Tibial nerve (tissue), 4 donors: ENCODE measurements around the gene RASGRP3. TPM values are rescaled to one million over a fixed set of nuclear protein-coding genes. Genes with fewer than 3 reads are reported as not detected.

Experiments
- DNase-seq, 2 donors: peaks; one replicate each; pipeline ENCODE4 v3.0.0-alpha.2; 2019; ENCODE audit warnings: low spot score in 2 of 2
- H3K27ac ChIP-seq, 4 donors: fragments of 200-600 bp; sonication (generic) in 3 of 4; one replicate each; pipeline ENCODE4 v1.5.1; 2017 to 2019; ENCODE audit warnings: mild to moderate bottlenecking in 1 of 4
- H3K27me3 ChIP-seq, 2 donors: fragments of 200-600 bp; sonication (generic) in 1 of 2; one replicate each; pipeline versions ENCODE4 v1.5.1 to v1.6.0; 2017 to 2019
- H3K36me3 ChIP-seq, 3 donors: fragments of 200-600 bp; sonication (generic); one replicate each; pipeline ENCODE4 v1.5.1; 2018 to 2019
- H3K4me1 ChIP-seq, 4 donors: fragments of 200-600 bp; sonication (generic) in 3 of 4; one replicate each; pipeline ENCODE4 v1.5.1; 2017 to 2019
- H3K4me3 ChIP-seq, 4 donors: fragments of 200-600 bp; sonication (generic) in 3 of 4; one replicate each; pipeline ENCODE4 v1.5.1; 2017 to 2019; ENCODE audit warnings: mild to moderate bottlenecking in 1 of 4, moderate library complexity in 1 of 4
- H3K9me3 ChIP-seq, 4 donors: fragments of 200-600 bp; sonication (generic) in 3 of 4; one replicate each; pipeline ENCODE4 v1.5.1; 2017 to 2019
- EP300 ChIP-seq, 2 donors: sonication (generic); formaldehyde crosslinking; IDR thresholded peaks; one replicate each; pipeline ENCODE4 v1.6.1; 2017; ENCODE audit warnings: antibody characterized with exemption in 2 of 2, mild to moderate bottlenecking in 1 of 2
- POLR2A ChIP-seq, 2 donors: fragments of 450-650 bp; IDR thresholded peaks; one replicate each; pipeline ENCODE4 v1.6.1; 2017; ENCODE audit warnings: antibody characterized with exemption in 2 of 2, mild to moderate bottlenecking in 2 of 2, moderate library complexity in 2 of 2
- WGBS, 2 donors: methylation state at CpG; one replicate each; pipeline ENCODE4 v1.1.5; 2018; 5-methylcytosine and 5-hydroxymethylcytosine counted together
- total RNA-seq, 4 donors: library from RNA; depleted of rRNA; stranded (reverse); fragments of >200 nt; gene quantifications; one replicate each; pipeline ENCODE4 v1.1.0, GENCODE V29; 2016
- TF ChIP-seq, protein P1 (sequence below), 5 experiments: fragments of 200-600 bp in 3 of 5; fragments of 450-650 bp in 2 of 5; sonication (generic) in 3 of 5; IDR thresholded peaks; one replicate each; pipeline ENCODE4 v1.5.1; 2016 to 2019; ENCODE audit warnings: antibody characterized with exemption in 5 of 5, mild to moderate bottlenecking in 3 of 5, moderate library complexity in 2 of 5

Gene RASGRP3
- total RNA-seq, 4 donors from 2014 or later, result 2.4 to 5.4 (median 3.9) TPM

- no peaks in the 10 kb centered on the region for H3K36me3 ChIP-seq
- peaks cover 0 to 26% (median 3%) of the 10 kb centered on the region in 4 donors for H3K9me3 ChIP-seq
- H3K27ac ChIP-seq, result no peak overlapping the region
- WGBS, 2 donors, result 65 to 69% methylated on average over 2 of the region's 2 CpGs
- no peak overlapping the region for H3K4me3 ChIP-seq
- TF ChIP-seq POLR2A (IDR thresholded peaks at IDR 0.05), result no peak
- TF ChIP-seq, protein P1, sequence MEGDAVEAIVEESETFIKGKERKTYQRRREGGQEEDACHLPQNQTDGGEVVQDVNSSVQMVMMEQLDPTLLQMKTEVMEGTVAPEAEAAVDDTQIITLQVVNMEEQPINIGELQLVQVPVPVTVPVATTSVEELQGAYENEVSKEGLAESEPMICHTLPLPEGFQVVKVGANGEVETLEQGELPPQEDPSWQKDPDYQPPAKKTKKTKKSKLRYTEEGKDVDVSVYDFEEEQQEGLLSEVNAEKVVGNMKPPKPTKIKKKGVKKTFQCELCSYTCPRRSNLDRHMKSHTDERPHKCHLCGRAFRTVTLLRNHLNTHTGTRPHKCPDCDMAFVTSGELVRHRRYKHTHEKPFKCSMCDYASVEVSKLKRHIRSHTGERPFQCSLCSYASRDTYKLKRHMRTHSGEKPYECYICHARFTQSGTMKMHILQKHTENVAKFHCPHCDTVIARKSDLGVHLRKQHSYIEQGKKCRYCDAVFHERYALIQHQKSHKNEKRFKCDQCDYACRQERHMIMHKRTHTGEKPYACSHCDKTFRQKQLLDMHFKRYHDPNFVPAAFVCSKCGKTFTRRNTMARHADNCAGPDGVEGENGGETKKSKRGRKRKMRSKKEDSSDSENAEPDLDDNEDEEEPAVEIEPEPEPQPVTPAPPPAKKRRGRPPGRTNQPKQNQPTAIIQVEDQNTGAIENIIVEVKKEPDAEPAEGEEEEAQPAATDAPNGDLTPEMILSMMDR (IDR thresholded peaks at IDR 0.05), result no peak
- no peak for DNase-seq
- H3K4me1 ChIP-seq, result peaks cover 0 to under 1% (median 0%) of the 10 kb centered on the region in 4 donors
- no peaks in the 10 kb centered on the region for H3K27me3 ChIP-seq
Measured at GRCh38 chr2:33448220-33448899, 28.1 kb upstream of the RASGRP3 start.

GRCh38 chr2:33451214-33451613 is 25.2 kb upstream of the RASGRP3 start:
- 0% methylated on average over 1 of the region's 1 CpG for WGBS, 2 donors
- no peak for DNase-seq
- peaks cover 0 to 27% (median 3%) of the 10 kb centered on the region in 4 donors for H3K9me3 ChIP-seq
- no peak overlapping the region for H3K27ac ChIP-seq
- no peak overlapping the region for H3K4me3 ChIP-seq
- no peaks in the 10 kb centered on the region for H3K27me3 ChIP-seq
- H3K36me3 ChIP-seq, result no peaks in the 10 kb centered on the region
- no peaks in the 10 kb centered on the region for H3K4me1 ChIP-seq
- TF ChIP-seq EP300 (IDR thresholded peaks at IDR 0.05) (no peak), POLR2A (IDR thresholded peaks at IDR 0.05) (no peak)
- TF ChIP-seq, protein P1 (IDR thresholded peaks at IDR 0.05), result no peak

DNA sequence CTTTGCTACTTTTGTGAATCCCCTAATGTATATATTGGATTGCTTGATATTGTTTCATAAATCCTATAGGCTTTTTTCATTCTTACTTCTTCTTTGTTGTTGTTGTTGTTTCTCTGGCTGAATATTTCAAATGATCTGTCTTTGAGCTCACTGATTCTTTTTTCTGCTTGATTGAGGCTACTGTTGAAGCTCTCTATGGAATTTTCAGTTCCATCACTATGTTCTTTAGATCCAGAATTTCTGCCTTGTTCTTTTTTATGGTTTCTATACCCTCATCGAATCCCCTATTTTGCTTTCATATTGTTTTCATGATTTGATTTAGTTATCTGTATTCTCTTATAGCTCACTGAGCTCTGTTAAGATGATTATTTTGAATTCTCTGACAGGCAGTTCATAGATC is 24.6 kb upstream of the RASGRP3 start:
- Histone ChIP-seq H3K27me3 (no peaks in the 10 kb centered on the region), H3K4me1 (no peaks in the 10 kb centered on the region), H3K27ac (no peak overlapping the region), H3K4me3 (no peak overlapping the region), H3K36me3 (no peaks in the 10 kb centered on the region), H3K9me3 (peaks cover 0 to 27% (median 3%) of the 10 kb centered on the region in 4 donors)
- TF ChIP-seq, protein P1 (IDR thresholded peaks at IDR 0.05), result no peak
- TF ChIP-seq POLR2A (IDR thresholded peaks at IDR 0.05), result no peak
- TF ChIP-seq EP300 (IDR thresholded peaks at IDR 0.05), result no peak
- DNase-seq, result no peak
- 97 to 100% methylated on average over 1 of the region's 1 CpG for WGBS, 2 donors

GRCh38 chr2:33452545-33452944 is 23.9 kb upstream of the RASGRP3 start:
- Histone ChIP-seq H3K4me3 (no peak overlapping the region), H3K36me3 (no peaks in the 10 kb centered on the region), H3K27ac (no peak overlapping the region), H3K9me3 (peaks cover 0 to 27% (median 3%) of the 10 kb centered on the region in 4 donors), H3K27me3 (no peaks in the 10 kb centered on the region), H3K4me1 (no peaks in the 10 kb centered on the region)
- no peak for DNase-seq
- no peak for TF ChIP-seq POLR2A (IDR thresholded peaks at IDR 0.05)
- TF ChIP-seq, protein P1 (IDR thresholded peaks at IDR 0.05), result no peak
- no peak for TF ChIP-seq EP300 (IDR thresholded peaks at IDR 0.05)

- H3K27ac ChIP-seq, result no peak overlapping the region
- TF ChIP-seq EP300 (IDR thresholded peaks at IDR 0.05) (no peak), POLR2A (IDR thresholded peaks at IDR 0.05) (no peak)
- TF ChIP-seq, protein P1 (IDR thresholded peaks at IDR 0.05), result no peak
- DNase-seq, result no peak
Measured at GRCh38 chr2:33453905-33454479, 22.5 kb upstream of the RASGRP3 start.

More at GRCh38 chr2:33453905-33454479, 22.5 kb upstream of the RASGRP3 start:
- Histone ChIP-seq H3K9me3 (peaks cover 0 to 27% (median 3%) of the 10 kb centered on the region in 4 donors), H3K27me3 (no peaks in the 10 kb centered on the region), H3K4me1 (no peaks in the 10 kb centered on the region), H3K4me3 (no peak overlapping the region), H3K36me3 (no peaks in the 10 kb centered on the region)
